CD4-positive, alpha-beta T cell treated with Interleukin-17A for 1 hour (primary cell): ENCODE measurements around the gene PRDM10.
"Not testable (repeated sequence)": the region's sequence is repeated elsewhere in the genome, so short reads cannot be mapped to it uniquely, and the experiment has no call there.

ENCODE experiments used
- DNase-seq: peaks from one replicate; pipeline ENCODE4 v3.0.0-alpha.2; 2020

The PRDM10 gene, protein sequence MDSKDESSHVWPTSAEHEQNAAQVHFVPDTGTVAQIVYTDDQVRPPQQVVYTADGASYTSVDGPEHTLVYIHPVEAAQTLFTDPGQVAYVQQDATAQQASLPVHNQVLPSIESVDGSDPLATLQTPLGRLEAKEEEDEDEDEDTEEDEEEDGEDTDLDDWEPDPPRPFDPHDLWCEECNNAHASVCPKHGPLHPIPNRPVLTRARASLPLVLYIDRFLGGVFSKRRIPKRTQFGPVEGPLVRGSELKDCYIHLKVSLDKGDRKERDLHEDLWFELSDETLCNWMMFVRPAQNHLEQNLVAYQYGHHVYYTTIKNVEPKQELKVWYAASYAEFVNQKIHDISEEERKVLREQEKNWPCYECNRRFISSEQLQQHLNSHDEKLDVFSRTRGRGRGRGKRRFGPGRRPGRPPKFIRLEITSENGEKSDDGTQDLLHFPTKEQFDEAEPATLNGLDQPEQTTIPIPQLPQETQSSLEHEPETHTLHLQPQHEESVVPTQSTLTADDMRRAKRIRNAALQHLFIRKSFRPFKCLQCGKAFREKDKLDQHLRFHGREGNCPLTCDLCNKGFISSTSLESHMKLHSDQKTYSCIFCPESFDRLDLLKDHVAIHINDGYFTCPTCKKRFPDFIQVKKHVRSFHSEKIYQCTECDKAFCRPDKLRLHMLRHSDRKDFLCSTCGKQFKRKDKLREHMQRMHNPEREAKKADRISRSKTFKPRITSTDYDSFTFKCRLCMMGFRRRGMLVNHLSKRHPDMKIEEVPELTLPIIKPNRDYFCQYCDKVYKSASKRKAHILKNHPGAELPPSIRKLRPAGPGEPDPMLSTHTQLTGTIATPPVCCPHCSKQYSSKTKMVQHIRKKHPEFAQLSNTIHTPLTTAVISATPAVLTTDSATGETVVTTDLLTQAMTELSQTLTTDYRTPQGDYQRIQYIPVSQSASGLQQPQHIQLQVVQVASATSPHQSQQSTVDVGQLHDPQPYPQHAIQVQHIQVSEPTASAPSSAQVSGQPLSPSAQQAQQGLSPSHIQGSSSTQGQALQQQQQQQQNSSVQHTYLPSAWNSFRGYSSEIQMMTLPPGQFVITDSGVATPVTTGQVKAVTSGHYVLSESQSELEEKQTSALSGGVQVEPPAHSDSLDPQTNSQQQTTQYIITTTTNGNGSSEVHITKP

GRCh38 chr11:130002352-130002845 lies at the start of gene PRDM10:
PRDM10 (minus strand) TSS chr11:130002835; CDS start chr11:129960964, 41,871 bp downstream.
- DNase-seq: peak; percentile 96

- DNase-seq: no peak
These were observed 48.4 kb upstream of the PRDM10 start for GRCh38 chr11:130051082-130051481.

DNA sequence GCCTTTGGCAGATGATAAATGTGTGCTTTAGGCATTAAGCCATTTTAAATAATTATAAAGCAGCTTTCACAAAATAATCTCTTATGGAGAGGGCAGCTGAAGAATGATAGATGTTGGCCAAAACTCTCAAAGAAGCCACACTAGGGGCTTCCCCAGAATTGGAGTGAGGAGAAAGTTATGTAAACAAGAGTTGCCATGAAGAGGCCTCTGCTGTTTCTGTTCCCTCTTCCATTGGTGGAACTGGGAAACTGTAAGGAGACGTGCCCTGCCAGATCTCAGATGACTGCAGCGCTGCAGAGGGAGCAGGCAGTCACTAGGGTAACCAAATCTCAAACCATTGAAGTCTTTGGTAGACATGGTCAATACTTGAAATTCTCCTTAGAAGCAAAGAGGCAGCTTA lies 47.6 kb upstream of the PRDM10 start:
- DNase-seq: peak; percentile 29

DNA sequence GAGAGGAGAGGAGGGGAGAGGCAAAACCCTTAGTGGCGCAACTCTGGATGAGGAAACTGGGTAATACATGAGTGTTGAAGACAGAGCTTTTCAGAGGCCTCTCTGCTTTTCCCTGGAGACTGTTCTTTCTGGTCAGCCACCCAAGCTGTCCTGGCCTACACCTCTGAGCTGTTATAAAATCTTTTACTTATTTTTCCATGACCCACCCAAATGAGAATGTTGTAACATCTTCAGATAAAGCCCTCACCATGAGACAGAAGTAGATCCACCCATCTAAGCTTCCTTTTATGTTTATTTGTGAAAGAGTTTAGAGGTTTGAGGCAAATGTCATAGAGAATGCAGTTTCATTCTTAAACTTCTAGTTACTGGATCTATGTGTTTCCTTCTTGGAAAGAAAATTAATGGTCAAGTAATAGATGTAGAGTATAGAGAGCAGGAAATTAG lies 46.7 kb upstream of the PRDM10 start:
- no peak for DNase-seq

GRCh38 chr11:130047141-130047540 lies 44.5 kb upstream of the PRDM10 start:
- no peak for DNase-seq

DNA sequence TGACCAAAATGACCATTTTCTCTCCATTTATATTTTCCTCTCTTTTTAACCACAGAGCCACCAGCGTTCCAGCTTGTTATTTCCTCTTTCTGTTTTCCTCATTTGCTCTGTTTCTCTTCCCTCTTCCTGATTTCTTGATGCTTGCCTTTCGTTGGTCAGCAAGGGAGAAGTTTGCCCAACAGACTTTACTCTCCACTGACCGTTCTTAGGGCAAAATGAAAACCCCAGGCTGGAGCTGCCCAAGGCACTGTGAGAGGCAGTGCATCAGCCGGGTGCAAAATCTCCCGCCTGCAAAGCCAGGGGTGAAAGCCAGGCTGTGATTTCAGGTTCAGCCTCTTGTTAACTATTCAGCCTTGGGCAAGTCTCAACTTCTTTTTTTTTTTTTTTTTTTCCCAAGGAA lies 40.9 kb upstream of the PRDM10 start:
- no peak for DNase-seq

DNA sequence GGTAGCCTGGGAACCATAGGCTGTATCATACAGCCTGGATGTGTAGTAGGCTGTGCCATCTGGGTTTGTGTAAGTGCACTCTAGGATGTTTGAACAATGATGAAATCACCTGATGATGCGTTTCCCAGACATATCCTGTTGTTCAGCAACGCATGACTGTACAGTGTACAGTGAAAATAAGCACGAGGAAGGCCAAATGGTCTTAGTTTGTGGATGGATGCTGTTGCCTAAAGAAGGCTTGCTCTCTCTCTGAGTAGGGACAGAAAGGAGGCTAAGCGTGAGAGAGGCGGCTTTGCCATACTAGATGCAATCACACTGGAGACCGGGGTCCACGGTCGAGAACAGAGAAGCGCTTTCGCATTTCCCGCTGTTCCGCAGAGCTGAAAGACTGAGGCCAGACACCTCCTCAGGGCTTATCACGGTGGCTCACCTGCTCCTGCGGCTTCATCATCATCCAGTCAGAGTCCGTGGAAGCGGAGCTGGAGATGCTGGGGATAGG lies 39.5 kb upstream of the PRDM10 start:
- no peak for DNase-seq

GRCh38 chr11:130040281-130040940 lies 37.8 kb upstream of the PRDM10 start:
- DNase-seq: no peak

- no peak for DNase-seq
These were observed 35.4 kb upstream of the PRDM10 start for GRCh38 chr11:130037881-130038585.

GRCh38 chr11:130037058-130037457 lies 34.4 kb upstream of the PRDM10 start:
- DNase-seq: no peak

GRCh38 chr11:130034236-130034635 lies 31.6 kb upstream of the PRDM10 start:
- no peak for DNase-seq

GRCh38 chr11:130032931-130033330 lies 30.3 kb upstream of the PRDM10 start:
- no peak for DNase-seq

DNA sequence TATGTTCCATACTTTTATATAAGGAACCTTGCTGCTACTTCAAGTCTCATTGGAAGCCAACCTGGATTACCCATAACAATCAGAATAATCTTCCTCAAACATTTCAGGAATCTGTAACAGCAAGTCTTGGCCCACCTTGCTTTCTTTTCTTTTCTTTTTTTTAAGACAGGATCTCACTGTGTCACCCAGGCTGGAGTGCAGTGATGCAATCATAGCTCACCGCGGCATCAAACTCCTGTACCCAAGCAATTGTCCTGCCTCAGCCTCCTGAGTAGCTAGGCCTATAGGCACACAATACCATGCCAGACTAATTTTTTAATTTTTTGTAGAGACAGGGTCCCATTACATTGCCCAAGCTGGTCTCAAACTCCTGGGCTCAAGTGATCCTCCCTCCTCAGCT lies 29.3 kb upstream of the PRDM10 start:
- no peak for DNase-seq

GRCh38 chr11:130031056-130031455 lies 28.4 kb upstream of the PRDM10 start:
- no peak for DNase-seq

GRCh38 chr11:130029137-130029536 lies 26.5 kb upstream of the PRDM10 start:
- no peak for DNase-seq

DNA sequence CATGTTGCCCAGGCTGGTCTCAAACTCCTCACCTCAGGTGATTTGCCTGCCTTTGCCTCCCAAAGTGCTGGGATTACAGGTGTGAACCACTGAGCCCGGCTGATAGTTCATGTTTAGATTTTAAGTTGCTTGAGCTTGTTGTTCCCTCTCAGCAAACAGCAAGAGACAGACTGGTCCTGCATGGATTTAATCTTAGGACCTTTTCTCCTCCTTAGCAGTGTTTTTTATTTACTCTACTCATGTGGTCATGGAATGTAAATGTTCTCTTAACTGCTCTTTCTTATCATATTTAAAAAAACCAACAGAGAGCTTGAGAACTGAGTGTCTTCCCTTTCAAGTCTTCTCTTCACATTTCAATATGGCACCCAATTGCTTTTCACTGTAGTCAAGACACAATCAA lies 22.7 kb upstream of the PRDM10 start:
- DNase-seq: no peak

DNA sequence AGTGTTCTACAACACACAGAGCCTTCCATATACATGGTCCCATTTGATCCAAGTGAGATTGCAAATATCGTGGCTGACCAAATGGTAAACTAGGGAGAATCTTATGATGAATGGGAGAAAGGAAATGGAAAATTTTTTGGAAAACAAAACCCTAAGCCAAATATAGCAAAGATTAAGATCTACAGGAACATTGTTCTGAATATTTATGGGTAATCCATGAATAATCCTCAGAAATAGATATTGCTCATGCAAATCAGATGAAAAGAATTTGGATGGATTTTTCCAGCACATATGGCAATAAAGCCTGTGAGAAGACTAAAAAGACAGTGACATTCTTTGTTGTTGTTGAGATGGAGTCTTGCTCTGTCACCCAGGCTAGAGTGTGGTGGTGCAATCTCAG lies 21.7 kb upstream of the PRDM10 start:
- no peak for DNase-seq

DNA sequence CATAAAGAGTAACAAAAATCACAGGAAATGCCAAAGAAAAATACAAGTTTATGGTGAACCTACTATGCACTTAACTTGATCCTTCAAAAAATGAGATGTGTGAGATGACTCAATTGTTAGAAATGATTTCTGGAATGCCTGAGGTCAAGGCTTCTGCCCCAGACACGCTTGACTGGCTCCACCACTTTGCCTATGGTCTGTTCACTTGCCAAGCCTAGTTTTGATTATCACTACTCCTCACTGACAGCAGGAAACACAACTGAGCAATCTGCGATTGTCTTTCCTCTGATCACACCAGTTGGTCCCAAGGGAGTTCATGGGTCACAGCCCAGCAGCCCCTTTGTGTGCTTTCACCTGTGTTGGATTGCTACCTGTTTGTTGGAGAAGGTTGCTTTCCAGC lies 20.6 kb upstream of the PRDM10 start:
- no peak for DNase-seq

DNA sequence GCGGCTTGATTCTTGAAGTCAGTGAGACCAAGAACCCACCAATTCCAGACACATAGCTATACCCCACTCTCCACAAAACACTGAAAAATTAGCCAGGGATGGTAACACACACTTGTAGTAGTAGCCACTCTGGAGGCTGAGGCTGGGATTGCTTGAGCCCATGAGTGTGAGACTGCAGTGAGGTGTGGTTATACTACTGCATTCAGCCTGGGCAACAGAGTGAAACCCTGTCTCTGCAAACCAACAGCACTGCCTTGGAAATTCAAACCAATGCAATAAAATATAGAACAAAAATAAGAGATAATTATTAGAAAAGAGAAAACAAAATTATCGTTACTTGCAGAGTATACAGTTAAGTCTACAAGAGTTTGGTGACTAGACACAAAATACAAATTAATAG lies 20.2 kb upstream of the PRDM10 start:
- DNase-seq: no peak

DNA sequence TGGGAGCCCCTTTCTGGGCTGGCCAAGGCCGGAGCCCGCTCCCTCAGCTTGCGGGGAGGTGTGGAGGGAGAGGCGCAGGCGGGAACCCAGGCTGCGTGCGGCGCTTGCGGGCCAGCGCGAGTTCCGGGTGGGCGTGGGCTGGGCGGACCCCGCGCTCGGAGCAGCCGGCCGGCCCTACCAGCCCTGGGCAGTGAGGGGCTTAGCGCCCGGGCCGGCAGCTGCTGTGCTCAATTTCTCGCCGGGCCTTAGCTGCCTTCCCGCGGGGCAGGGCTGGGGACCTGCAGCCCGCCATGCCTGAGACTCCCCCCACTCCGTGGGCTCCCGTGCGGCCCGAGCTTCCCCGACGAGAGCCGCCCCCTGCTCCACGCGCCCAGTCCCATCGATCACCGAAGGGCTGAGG lies 19.0 kb upstream of the PRDM10 start:
- DNase-seq: not testable (repeated sequence)

GRCh38 chr11:130020323-130020722 lies 17.7 kb upstream of the PRDM10 start:
- DNase-seq: no peak

- DNase-seq: not testable (repeated sequence)
These were observed 13.2 kb upstream of the PRDM10 start for GRCh38 chr11:130015846-130016245.
